Vagina (tissue), 2 donors: Measurements from ENCODE around the gene MYBPH. TPM values are rescaled to one million over a fixed set of nuclear protein-coding genes. Genes with fewer than 3 reads are reported as not detected.

Experiments
- DNase-seq, 2 donors: peaks; one replicate each; pipeline ENCODE4 v3.0.0-alpha.2; 2017; ENCODE audit errors: extremely low spot score in 2 of 2
- H3K27ac ChIP-seq: fragments of 200-600 bp; sonication (generic); one replicate; pipeline ENCODE4 v1.5.1; 2019
- H3K27me3 ChIP-seq: fragments of 200-600 bp; sonication (generic); one replicate; pipeline ENCODE4 v1.5.1; 2019
- H3K36me3 ChIP-seq, 2 donors: fragments of 200-600 bp; sonication (generic); one replicate each; pipeline ENCODE4 v1.5.1; 2017 to 2019
- H3K4me1 ChIP-seq: fragments of 200-600 bp; sonication (generic); one replicate; pipeline ENCODE4 v1.5.1; 2019
- H3K4me3 ChIP-seq, 2 donors: fragments of 200-600 bp; sonication (generic); 1 replicate in 1 of 2; 2 replicates in 1 of 2; pipeline ENCODE4 v1.5.1; 2016 to 2019
- H3K9me3 ChIP-seq: fragments of 200-600 bp; sonication (generic); one replicate; pipeline ENCODE4 v1.5.1; 2019
- CTCF ChIP-seq, 3 experiments: fragments of 450-650 bp in 2 of 3; fragments of 200-600 bp in 1 of 3; sonication (generic) in 1 of 3; IDR thresholded peaks; one replicate each; pipeline ENCODE4 v1.5.1; 2017 to 2019; ENCODE audit warnings: antibody characterized with exemption in 3 of 3, mild to moderate bottlenecking in 2 of 3, moderate library complexity in 2 of 3
- POLR2A ChIP-seq, 2 donors: fragments of 450-650 bp; IDR thresholded peaks; one replicate each; pipeline ENCODE4 v1.6.1; 2017; ENCODE audit warnings: antibody characterized with exemption in 2 of 2, mild to moderate bottlenecking in 2 of 2, moderate library complexity in 2 of 2
- POLR2AphosphoS5 ChIP-seq, 2 donors: sonication (generic); formaldehyde crosslinking; IDR thresholded peaks; one replicate each; pipeline ENCODE4 v1.9.0; 2017; ENCODE audit warnings: antibody characterized with exemption in 2 of 2, mild to moderate bottlenecking in 2 of 2, low read depth in 1 of 2; ENCODE audit not compliant: insufficient read depth in 1 of 2
- intact Hi-C: fragments of 100-400 bp; cut with DNase I; formaldehyde crosslinking; loops from one replicate; pipeline ENCODE4 v1.15.1; 2023
- total RNA-seq: library from RNA; depleted of rRNA; stranded (reverse); fragments of >200 nt; gene quantifications from one replicate; pipeline ENCODE4 v1.2.3, GENCODE V29; 2016

The MYBPH gene
- total RNA-seq, 1 donor from 2014 or later: not detected

- intact Hi-C loops: no loop called here
- Histone ChIP-seq H3K4me3 (no peak overlapping the region), H3K36me3 (no peaks in the 10 kb centered on the region), H3K27me3 (no peaks in the 10 kb centered on the region), H3K9me3 (no peaks in the 10 kb centered on the region), H3K4me1 (no peaks in the 10 kb centered on the region), H3K27ac (no peak overlapping the region)
- no peak for DNase-seq
- TF ChIP-seq CTCF (IDR thresholded peaks at IDR 0.05) (no peak), POLR2A (IDR thresholded peaks at IDR 0.05) (no peak), POLR2AphosphoS5 (IDR thresholded peaks at IDR 0.05; ENCODE audit: insufficient read depth in 1 of 2, low read depth in 1 of 2) (no peak)
These were observed 11.6 kb downstream of the MYBPH start for GRCh38 chr1:203163891-203164635.

GRCh38 chr1:203162403-203162802 lies 13.2 kb downstream of the MYBPH start:
- no peaks in the 10 kb centered on the region for H3K27me3 ChIP-seq
- no peak overlapping the region for H3K27ac ChIP-seq
- H3K4me3 ChIP-seq: no peak overlapping the region
- DNase-seq: no peak
- no peaks in the 10 kb centered on the region for H3K4me1 ChIP-seq
- H3K36me3 ChIP-seq: no peaks in the 10 kb centered on the region
- TF ChIP-seq CTCF (IDR thresholded peaks at IDR 0.05) (no peak), POLR2A (IDR thresholded peaks at IDR 0.05) (no peak), POLR2AphosphoS5 (IDR thresholded peaks at IDR 0.05; ENCODE audit: insufficient read depth in 1 of 2, low read depth in 1 of 2) (no peak)
- intact Hi-C loops: no loop called here
- no peaks in the 10 kb centered on the region for H3K9me3 ChIP-seq

- H3K4me1 ChIP-seq: no peaks in the 10 kb centered on the region
These were observed 13.9 kb downstream of the MYBPH start for GRCh38 chr1:203161703-203162102.

GRCh38 chr1:203161175-203161574 lies 14.5 kb downstream of the MYBPH start:
- intact Hi-C loops: no loop called here
- no peaks in the 10 kb centered on the region for H3K36me3 ChIP-seq
- H3K4me3 ChIP-seq: no peak overlapping the region
- no peak overlapping the region for H3K27ac ChIP-seq
- H3K27me3 ChIP-seq: no peaks in the 10 kb centered on the region
- H3K4me1 ChIP-seq: no peaks in the 10 kb centered on the region
- no peak for DNase-seq
- H3K9me3 ChIP-seq: no peaks in the 10 kb centered on the region
- TF ChIP-seq POLR2A (IDR thresholded peaks at IDR 0.05) (no peak), POLR2AphosphoS5 (IDR thresholded peaks at IDR 0.05; ENCODE audit: insufficient read depth in 1 of 2, low read depth in 1 of 2) (no peak), CTCF (IDR thresholded peaks at IDR 0.05) (no peak)

More at GRCh38 chr1:203161703-203162102, 13.9 kb downstream of the MYBPH start:
- Histone ChIP-seq H3K27me3 (no peaks in the 10 kb centered on the region), H3K36me3 (no peaks in the 10 kb centered on the region), H3K9me3 (no peaks in the 10 kb centered on the region), H3K27ac (no peak overlapping the region), H3K4me3 (no peak overlapping the region)
- no peak for DNase-seq
- intact Hi-C loops: no loop called here
- TF ChIP-seq POLR2AphosphoS5 (IDR thresholded peaks at IDR 0.05; ENCODE audit: insufficient read depth in 1 of 2, low read depth in 1 of 2): no peak

- intact Hi-C loops: no loop called here
- Histone ChIP-seq H3K27me3 (no peaks in the 10 kb centered on the region), H3K4me1 (no peaks in the 10 kb centered on the region), H3K9me3 (no peaks in the 10 kb centered on the region), H3K4me3 (no peak overlapping the region), H3K27ac (no peak overlapping the region), H3K36me3 (no peaks in the 10 kb centered on the region)
- no peak for TF ChIP-seq POLR2AphosphoS5 (IDR thresholded peaks at IDR 0.05; ENCODE audit: insufficient read depth in 1 of 2, low read depth in 1 of 2)
- DNase-seq: no peak
These were observed 15.8 kb downstream of the MYBPH start for GRCh38 chr1:203159844-203160243.

- H3K9me3 ChIP-seq: no peaks in the 10 kb centered on the region
- H3K36me3 ChIP-seq: no peaks in the 10 kb centered on the region
- no peak for TF ChIP-seq POLR2AphosphoS5 (IDR thresholded peaks at IDR 0.05; ENCODE audit: insufficient read depth in 1 of 2, low read depth in 1 of 2)
- no peak for TF ChIP-seq POLR2A (IDR thresholded peaks at IDR 0.05)
- no peak for TF ChIP-seq CTCF (IDR thresholded peaks at IDR 0.05)
- intact Hi-C loops: no loop called here
- no peaks in the 10 kb centered on the region for H3K4me1 ChIP-seq
- no peak overlapping the region for H3K4me3 ChIP-seq
- DNase-seq: no peak
- no peaks in the 10 kb centered on the region for H3K27me3 ChIP-seq
- no peak overlapping the region for H3K27ac ChIP-seq
These were observed 16.5 kb downstream of the MYBPH start for GRCh38 chr1:203158960-203159665.
